WTC11 (cell line): Measurements from ENCODE around the gene COL4A5. TPM values are rescaled to one million over a fixed set of nuclear protein-coding genes. Genes with fewer than 3 reads are reported as not detected.

Experiments
- ATAC-seq: fragments of 200-7000 bp; cut with Tn5 transposase; 2 replicates; pipeline ENCODE4 v1.10.0; 2021; ENCODE audit warnings: mild to moderate bottlenecking, moderate library complexity
- CTCF ChIA-PET: fragments of 300-600 bp; sonication (Branson Sonifier 250); formaldehyde crosslinking; loops from one replicate; lab custom pipeline; 2021; ENCODE audit warnings: antibody characterized with exemption; lab: Charles Lee
- POLR2A ChIA-PET: fragments of 350-600 bp; sonication (Branson Sonifier 250); formaldehyde crosslinking; loops from one replicate; lab custom pipeline; 2021; ENCODE audit warnings: antibody characterized with exemption; lab: Charles Lee
- DNase-seq: peaks from one replicate; pipeline ENCODE4 v3.0.0; 2021; ENCODE audit warnings: low spot score
- H3K27ac Mint-ChIP-seq: 2 replicates; pipeline ENCODE4 v1.8.0; 2021; ENCODE audit warnings: mixed read lengths
- H3K27me3 Mint-ChIP-seq: 2 replicates; pipeline ENCODE4 v1.8.0; 2021; ENCODE audit warnings: low read depth, mild to moderate bottlenecking, moderate library complexity, mixed read lengths
- H3K36me3 Mint-ChIP-seq: 2 replicates; pipeline ENCODE4 v1.8.0; 2021; ENCODE audit warnings: mixed read lengths
- H3K4me1 Mint-ChIP-seq: 2 replicates; pipeline ENCODE4 v1.8.0; 2022; ENCODE audit warnings: mixed read lengths
- H3K4me3 Mint-ChIP-seq: 2 replicates; pipeline ENCODE4 v1.8.0; 2021; ENCODE audit warnings: mild to moderate bottlenecking, moderate library complexity, mixed read lengths
- H3K9me3 Mint-ChIP-seq: 2 replicates; pipeline ENCODE4 v1.8.0; 2021; ENCODE audit warnings: mixed read lengths
- EMX1 ChIP-seq: fragments of 250-450 bp; sonication (Bioruptor Pico); IDR thresholded peaks from 2 replicates; pipeline ENCODE4 v1.8.0; 2021; ENCODE audit warnings: mild to moderate bottlenecking
- FOXK1 ChIP-seq: sonication (generic); formaldehyde crosslinking; IDR thresholded peaks from 2 replicates; pipeline ENCODE4 v1.8.0; 2022; ENCODE audit warnings: mild to moderate bottlenecking, moderate library complexity, missing genetic modification reagents
- GABPB1 ChIP-seq: sonication (generic); formaldehyde crosslinking; IDR thresholded peaks from 2 replicates; pipeline ENCODE4 v1.8.1; 2023; ENCODE audit warnings: mild to moderate bottlenecking, missing genetic modification reagents
- JUN ChIP-seq: sonication (generic); formaldehyde crosslinking; IDR thresholded peaks from 2 replicates; pipeline ENCODE4 v1.8.0; 2023; ENCODE audit warnings: mild to moderate bottlenecking, missing genetic modification reagents
- MAX ChIP-seq: sonication (generic); formaldehyde crosslinking; IDR thresholded peaks from 2 replicates; pipeline ENCODE4 v1.8.0; 2022; ENCODE audit warnings: mild to moderate bottlenecking, missing genetic modification reagents
- MXD4 ChIP-seq: fragments of 250-450 bp; sonication (Bioruptor Pico); IDR thresholded peaks from 2 replicates; pipeline ENCODE4 v1.8.0; 2021; ENCODE audit warnings: mild to moderate bottlenecking, moderate library complexity, borderline replicate concordance
- MYBL2 ChIP-seq: sonication (generic); formaldehyde crosslinking; IDR thresholded peaks from 2 replicates; pipeline ENCODE4 v1.8.1; 2023; ENCODE audit warnings: mild to moderate bottlenecking, moderate library complexity, missing genetic modification reagents
- NR1H2 ChIP-seq: sonication (generic); formaldehyde crosslinking; IDR thresholded peaks from 2 replicates; pipeline ENCODE4 v1.9.0; 2021; ENCODE audit warnings: mild to moderate bottlenecking, moderate library complexity, missing genetic modification reagents
- OVOL2 ChIP-seq: fragments of 250-450 bp; sonication (Bioruptor Pico); IDR thresholded peaks from 2 replicates; pipeline ENCODE4 v1.9.0; 2021; ENCODE audit warnings: mild to moderate bottlenecking, borderline replicate concordance
- RELA ChIP-seq: sonication (generic); formaldehyde crosslinking; IDR thresholded peaks from 2 replicates; pipeline ENCODE4 v1.8.1; 2022; ENCODE audit warnings: missing genetic modification reagents, mild to moderate bottlenecking, borderline replicate concordance
- SP1 ChIP-seq: sonication (generic); formaldehyde crosslinking; conservative IDR thresholded peaks from 2 replicates; pipeline ENCODE4 v1.8.1; 2022; ENCODE audit warnings: missing genetic modification reagents
- TEAD4 ChIP-seq: sonication (generic); formaldehyde crosslinking; IDR thresholded peaks from 2 replicates; pipeline ENCODE4 v1.8.0; 2022; ENCODE audit warnings: mild to moderate bottlenecking, missing genetic modification reagents
- ZBTB21 ChIP-seq: sonication (generic); formaldehyde crosslinking; IDR thresholded peaks from 2 replicates; pipeline ENCODE4 v1.8.1; 2023; ENCODE audit warnings: mild to moderate bottlenecking, missing genetic modification reagents, borderline replicate concordance
- ZBTB43 ChIP-seq: sonication (generic); formaldehyde crosslinking; IDR thresholded peaks from 2 replicates; pipeline ENCODE4 v1.8.1; 2023; ENCODE audit warnings: mild to moderate bottlenecking, missing genetic modification reagents
- ZNF138 ChIP-seq: sonication (generic); formaldehyde crosslinking; conservative IDR thresholded peaks from 2 replicates; pipeline ENCODE4 v1.8.1; 2022; ENCODE audit warnings: mild to moderate bottlenecking, moderate library complexity, missing genetic modification reagents
- ZNF232 ChIP-seq: sonication (generic); formaldehyde crosslinking; IDR thresholded peaks from 2 replicates; pipeline ENCODE4 v1.8.0; 2022; ENCODE audit warnings: mild to moderate bottlenecking, missing genetic modification reagents
- ZNF425 ChIP-seq: fragments of 250-450 bp; sonication (Bioruptor Pico); conservative IDR thresholded peaks from 2 replicates; pipeline ENCODE4 v1.9.0; 2021; ENCODE audit warnings: mild to moderate bottlenecking
- total RNA-seq: library from RNA; stranded (reverse); gene quantifications from 3 replicates; pipeline ENCODE4 v1.2.3, GENCODE V29; 2021
- TF ChIP-seq, protein P1 (sequence below): sonication (generic); formaldehyde crosslinking; IDR thresholded peaks from 2 replicates; pipeline ENCODE4 v1.8.1; 2022; ENCODE audit warnings: mild to moderate bottlenecking, moderate library complexity, missing genetic modification reagents

COL4A5 gene
- total RNA-seq, 1 experiment from 2014 or later = 30.7 TPM

- no peak for TF ChIP-seq FOXK1 (CRISPR knock-in tag)
- TF ChIP-seq TEAD4 (CRISPR knock-in tag) = no peak
- TF ChIP-seq, all 79 proteins: peak for 0
These were observed 282.9 kb downstream of the COL4A5 start (continued) for GRCh38 chrX:108722561-108722960.

DNA sequence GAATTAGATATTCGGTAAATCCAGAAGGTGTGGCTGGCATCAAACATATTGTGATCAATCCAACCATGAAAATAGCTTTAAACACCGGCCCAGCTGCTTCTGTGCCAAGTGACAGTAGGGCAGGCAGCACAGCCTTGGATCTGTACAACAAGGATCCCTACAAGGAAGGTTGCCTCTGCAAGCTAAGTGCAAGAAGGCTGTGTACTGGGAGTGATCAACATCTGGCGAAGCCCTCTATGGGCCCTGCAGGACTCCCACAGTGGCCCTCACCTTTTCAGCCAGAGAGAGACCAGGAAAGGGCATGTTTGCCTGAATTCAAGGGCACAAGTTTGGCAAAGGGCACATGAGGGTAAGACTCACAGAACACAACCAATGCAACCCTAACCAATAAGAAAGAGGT lies 287.1 kb downstream of the COL4A5 start:
- H3K27ac Mint-ChIP-seq = peak overlapping the region; percentile 90

GRCh38 chrX:108731153-108731552 lies 291.5 kb downstream of the COL4A5 start:
- peaks cover 23% of the 10 kb centered on the region for H3K36me3 Mint-ChIP-seq
- no peaks in the 10 kb centered on the region for H3K9me3 Mint-ChIP-seq
- no peak for TF ChIP-seq MYBL2
- TF ChIP-seq ZNF232 (CRISPR knock-in tag) = no peak
- TF ChIP-seq JUN = no peak
- no peak for TF ChIP-seq ZNF138
- TF ChIP-seq ZNF425 = no peak
- ATAC-seq = no peak
- H3K4me1 Mint-ChIP-seq = peaks cover 64% of the 10 kb centered on the region
- H3K27me3 Mint-ChIP-seq = peaks cover 32% of the 10 kb centered on the region
- ChIA-PET CTCF (interaction anchor here (0.6 kb wide), 1 partner anchor 965 kb away, joined by 3 read pairs; no protein-coding TSS in a partner anchor), POLR2A (no interaction called here)
- peak overlapping the region; percentile 37 for H3K27ac Mint-ChIP-seq
- DNase-seq = no peak
- H3K4me3 Mint-ChIP-seq = peak overlapping the region; percentile 72

More for the DNA sequence above, 287.1 kb downstream of the COL4A5 start:
- POLR2A ChIA-PET = interaction anchor here (1.5 kb wide), 1 partner anchor 10 kb away, joined by 6 read pairs; the partner anchor contains the start of gene IRS4
- ATAC-seq (peak; percentile 62), DNase-seq (no peak)
- H3K4me3 Mint-ChIP-seq = no peak overlapping the region
- no peaks in the 10 kb centered on the region for H3K36me3 Mint-ChIP-seq
- H3K27me3 Mint-ChIP-seq = no peaks in the 10 kb centered on the region
- CTCF ChIA-PET = interaction anchor here (0.9 to 4.2 kb wide), 3 partner anchors 8 to 747 kb away, joined by 3 to 16 read pairs (median 12); no protein-coding TSS in a partner anchor
- no peak for TF ChIP-seq SP1
- TF ChIP-seq ZBTB21 = no peak
- no peak for TF ChIP-seq ZBTB43
- TF ChIP-seq MXD4 = no peak
- TF ChIP-seq TEAD4 (CRISPR knock-in tag) = no peak
- TF ChIP-seq EMX1 (CRISPR knock-in tag) = no peak
- no peak for TF ChIP-seq OVOL2 (CRISPR knock-in tag)
- TF ChIP-seq NR1H2 = no peak
- TF ChIP-seq, protein P1, sequence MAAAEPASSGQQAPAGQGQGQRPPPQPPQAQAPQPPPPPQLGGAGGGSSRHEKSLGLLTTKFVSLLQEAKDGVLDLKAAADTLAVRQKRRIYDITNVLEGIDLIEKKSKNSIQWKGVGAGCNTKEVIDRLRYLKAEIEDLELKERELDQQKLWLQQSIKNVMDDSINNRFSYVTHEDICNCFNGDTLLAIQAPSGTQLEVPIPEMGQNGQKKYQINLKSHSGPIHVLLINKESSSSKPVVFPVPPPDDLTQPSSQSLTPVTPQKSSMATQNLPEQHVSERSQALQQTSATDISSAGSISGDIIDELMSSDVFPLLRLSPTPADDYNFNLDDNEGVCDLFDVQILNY (CRISPR knock-in tag) = no peak
- no peak for TF ChIP-seq RELA
- no peak for TF ChIP-seq GABPB1 (CRISPR knock-in tag)
- TF ChIP-seq MAX (CRISPR knock-in tag) = no peak
- peaks cover 67% of the 10 kb centered on the region for H3K4me1 Mint-ChIP-seq
- no peaks in the 10 kb centered on the region for H3K9me3 Mint-ChIP-seq
